OCI-LY7 (cell line): ENCODE measurements around the gene GLTP. TPM values are rescaled to one million over a fixed set of nuclear protein-coding genes. Genes with fewer than 3 reads are reported as not detected.

Experiments
- BruUV-seq: library from RNA; stranded (reverse); fragments of 400-500 nt; replicated peaks from 2 replicates; lab custom pipeline; 2021; lab: Mats Ljungman, UMichigan
- CTCF ChIA-PET: fragments of 300-600 bp; sonication (Branson Sonifier 250); formaldehyde crosslinking; loops from one replicate; lab custom pipeline; 2022; ENCODE audit warnings: antibody characterized with exemption; ENCODE audit not compliant: unreplicated experiment; lab: Charles Lee
- POLR2A ChIA-PET: fragments of 300-600 bp; sonication (Branson Sonifier 250); formaldehyde crosslinking; loops from one replicate; lab custom pipeline; 2022; ENCODE audit warnings: antibody characterized with exemption; lab: Charles Lee
- DNase-seq: peaks from one replicate; pipeline ENCODE4 v3.0.0-alpha.2; 2015; ENCODE audit warnings: low spot score
- H2AFZ ChIP-seq: fragments of 200-600 bp; sonication (generic), shearing (Covaris generic); 2 replicates; pipeline ENCODE4 v1.6.1; 2014; ENCODE audit warnings: mild to moderate bottlenecking, antibody characterized with exemption, low read length, moderate library complexity
- H3K27ac ChIP-seq: fragments of 200-600 bp; sonication (generic); 2 replicates; pipeline ENCODE4 v1.5.1; 2014; ENCODE audit warnings: mixed run types, low read depth, mild to moderate bottlenecking, moderate library complexity, low read length, inconsistent platforms; ENCODE audit not compliant: poor library complexity, severe bottlenecking
- H3K36me3 ChIP-seq: fragments of 200-600 bp; sonication (generic); 2 replicates; pipeline ENCODE4 v1.6.1; 2014; ENCODE audit warnings: mild to moderate bottlenecking, antibody characterized with exemption, low read length, moderate library complexity, mixed read lengths; ENCODE audit not compliant: insufficient read depth
- H3K4me1 ChIP-seq: fragments of 200-600 bp; sonication (generic); 2 replicates; pipeline ENCODE4 v1.5.1; 2014; ENCODE audit warnings: mild to moderate bottlenecking, low read length; ENCODE audit not compliant: insufficient read depth, poor library complexity, severe bottlenecking
- H3K4me2 ChIP-seq: fragments of 200-600 bp; sonication (generic); 2 replicates; pipeline ENCODE4 v1.6.1; 2014; ENCODE audit warnings: mild to moderate bottlenecking, low read length
- H3K4me3 ChIP-seq: fragments of 200-600 bp; sonication (generic); 2 replicates; pipeline ENCODE4 v1.5.1; 2014; ENCODE audit warnings: mild to moderate bottlenecking, low read depth, low read length; ENCODE audit not compliant: poor library complexity, severe bottlenecking
- H3K79me2 ChIP-seq: fragments of 200-600 bp; sonication (generic); 2 replicates; pipeline ENCODE4 v1.6.1; 2016; ENCODE audit warnings: low read depth, mild to moderate bottlenecking, low read length, moderate library complexity, mixed read lengths; ENCODE audit not compliant: insufficient read depth
- H3K9me2 ChIP-seq: fragments of 200-600 bp; sonication (generic); 2 replicates; pipeline ENCODE4 v1.6.1; 2016; ENCODE audit warnings: mild to moderate bottlenecking, low read length, mixed read lengths; ENCODE audit not compliant: insufficient read depth
- H3K9me3 ChIP-seq: fragments of 200-600 bp; sonication (generic); 2 replicates; pipeline ENCODE4 v1.6.1; 2014; ENCODE audit warnings: mild to moderate bottlenecking, mixed run types, low read length, mixed read lengths
- H4K20me1 ChIP-seq: fragments of 200-600 bp; sonication (generic); 2 replicates; pipeline ENCODE4 v1.6.1; 2014; ENCODE audit warnings: mild to moderate bottlenecking, antibody characterized with exemption, low read length, moderate library complexity, mixed read lengths; ENCODE audit not compliant: insufficient read depth
- CTCF ChIP-seq: fragments of 200-600 bp; sonication (generic); conservative IDR thresholded peaks from 2 replicates; pipeline ENCODE4 v1.5.1; 2014; ENCODE audit warnings: mild to moderate bottlenecking, antibody characterized with exemption, low read length, moderate library complexity, mixed read lengths
- EZH2phosphoT487 ChIP-seq: fragments of 200-600 bp; sonication (generic); IDR thresholded peaks from 2 replicates; pipeline ENCODE4 v1.6.1; 2018; ENCODE audit warnings: low read depth, borderline replicate concordance, mild to moderate bottlenecking, mixed run types, antibody characterized with exemption, low read length, moderate library complexity, mixed read lengths
- intact Hi-C: fragments of 100-400 bp; cut with micrococcal nuclease; formaldehyde crosslinking; loops from one replicate; pipeline ENCODE4 v1.10.0; 2022; ENCODE audit not compliant: unreplicated experiment
- total RNA-seq, 2 experiments: library from RNA; depleted of rRNA in 1 of 2; stranded (reverse); fragments of >200 nt in 1 of 2; shearing (Covaris generic) in 1 of 2; gene quantifications; 2 replicates each; pipeline ENCODE4 v1.2.3, GENCODE V29; 2014 to 2022

The GLTP gene
- total RNA-seq, 2 experiments from 2014 or later = 24.0 to 27.3 TPM

- no peak overlapping the region for H2AFZ ChIP-seq
- H3K79me2 ChIP-seq = no peaks in the 10 kb centered on the region
- TF ChIP-seq EZH2phosphoT487 (no peak), CTCF (no peak)
- DNase-seq = no peak
- H3K4me1 ChIP-seq = peaks cover 3% of the 10 kb centered on the region
- no TSS peak for BruUV-seq
- intact Hi-C loops = no loop called here
- H3K9me3 ChIP-seq = no peaks in the 10 kb centered on the region
- H3K27ac ChIP-seq = no peak overlapping the region
- H4K20me1 ChIP-seq = no peaks in the 10 kb centered on the region
- no peaks in the 10 kb centered on the region for H3K9me2 ChIP-seq
- H3K4me3 ChIP-seq = no peak overlapping the region
- H3K4me2 ChIP-seq = no peak overlapping the region
- ChIA-PET POLR2A (interaction anchor here (0.8 kb wide), 1 partner anchor 15 kb away, joined by 3 read pairs; no protein-coding TSS in a partner anchor), CTCF (no interaction called here)
- peaks cover 8% of the 10 kb centered on the region; the same call in 1 of the 2 replicates for H3K36me3 ChIP-seq
Observed at GRCh38 chr12:109860977-109861376, 19.4 kb downstream of the GLTP start.

- Histone ChIP-seq H2AFZ (no peak overlapping the region), H3K27ac (no peak overlapping the region), H3K36me3 (peaks cover 8% of the 10 kb centered on the region; the same call in 1 of the 2 replicates), H3K4me3 (no peak overlapping the region), H3K4me1 (no peaks in the 10 kb centered on the region), H3K79me2 (no peaks in the 10 kb centered on the region), H3K9me2 (no peaks in the 10 kb centered on the region), H3K4me2 (no peak overlapping the region), H4K20me1 (no peaks in the 10 kb centered on the region), H3K9me3 (no peaks in the 10 kb centered on the region)
- DNase-seq = no peak
- intact Hi-C loops = no loop called here
- ChIA-PET CTCF (no interaction called here), POLR2A (interaction anchor here (1.1 to 2.3 kb wide), 3 partner anchors 8 to 30 kb away, joined by 4 to 7 read pairs (median 4); no protein-coding TSS in a partner anchor)
- BruUV-seq = no TSS peak
- TF ChIP-seq CTCF (no peak), EZH2phosphoT487 (no peak)
Observed at GRCh38 chr12:109858764-109859163, 21.6 kb downstream of the GLTP start.

GRCh38 chr12:109857715-109858114 lies 22.6 kb downstream of the GLTP start:
- Histone ChIP-seq H3K4me1 (no peaks in the 10 kb centered on the region), H4K20me1 (no peaks in the 10 kb centered on the region), H3K4me3 (no peak overlapping the region), H3K36me3 (peaks cover 8% of the 10 kb centered on the region; the same call in 1 of the 2 replicates), H3K27ac (no peak overlapping the region), H3K9me3 (no peaks in the 10 kb centered on the region), H3K79me2 (no peaks in the 10 kb centered on the region), H2AFZ (no peak overlapping the region), H3K4me2 (no peak overlapping the region), H3K9me2 (no peaks in the 10 kb centered on the region)
- ChIA-PET POLR2A (interaction anchor here (0.6 to 2.3 kb wide), 2 partner anchors 9 to 133 kb away, joined by 7 read pairs; no protein-coding TSS in a partner anchor), CTCF (no interaction called here)
- DNase-seq = no peak
- no TSS peak for BruUV-seq
- TF ChIP-seq CTCF (no peak), EZH2phosphoT487 (no peak)
- intact Hi-C loops = no loop called here
